BLaER1 treated with 17β-estradiol and CSF1 and Interleukin-3, amounts not matched to agents 10 nM and 100 nM (cell line): ENCODE results near the gene FAM124A.
"Not testable (repeated sequence)": the region's sequence is repeated elsewhere in the genome, so short reads cannot be mapped to it uniquely, and the experiment has no call there.

Experiments
- H3K27ac ChIP-seq, 11 experiments: shearing (Covaris generic); formaldehyde crosslinking; 2 replicates each; pipeline ENCODE4 v1.8.1; 2022
- H3K27me3 ChIP-seq, 11 experiments: shearing (Covaris generic); formaldehyde crosslinking; 2 replicates each; pipeline ENCODE4 v1.8.1; 2022
- H3K36me3 ChIP-seq, 11 experiments: shearing (Covaris generic); formaldehyde crosslinking; 2 replicates each; pipeline ENCODE4 v1.8.1; 2022
- H3K4me1 ChIP-seq, 10 experiments: shearing (Covaris generic); formaldehyde crosslinking; 2 replicates each; pipeline ENCODE4 v1.8.1; 2022
- H3K4me2 ChIP-seq, 11 experiments: shearing (Covaris generic); formaldehyde crosslinking; 2 replicates each; pipeline ENCODE4 v1.8.1; 2022
- H3K4me3 ChIP-seq, 10 experiments: shearing (Covaris generic); formaldehyde crosslinking; 2 replicates each; pipeline ENCODE4 v1.8.1; 2022
- H3K9ac ChIP-seq, 11 experiments: shearing (Covaris generic); formaldehyde crosslinking; 2 replicates each; pipeline ENCODE4 v1.8.1; 2022
- H3K9me3 ChIP-seq, 11 experiments: shearing (Covaris generic); formaldehyde crosslinking; replicated peaks in 1 of 11; 2 replicates each; pipeline ENCODE4 v1.8.1; 2022
- H4K20me1 ChIP-seq, 11 experiments: shearing (Covaris generic); formaldehyde crosslinking; 2 replicates each; pipeline ENCODE4 v1.8.1; 2022
- Cebpa-rat ChIP-seq, 11 experiments: shearing (Covaris generic); IDR thresholded peaks; 2 replicates each; pipeline ENCODE4 v1.8.1; 2022

FAM124A gene

GRCh38 chr13:51270623-51271415 is 48.6 kb downstream of the FAM124A start:
- H3K36me3 ChIP-seq: no peaks in the 10 kb centered on the region

GRCh38 chr13:51271528-51272085 is 49.4 kb downstream of the FAM124A start:
- no peak overlapping the region for H3K4me3 ChIP-seq
- no peaks in the 10 kb centered on the region for H3K27me3 ChIP-seq
- H3K9ac ChIP-seq: no peak overlapping the region
- TF ChIP-seq Cebpa-rat (IDR thresholded peaks at IDR 0.05): no peak
- H3K4me2 ChIP-seq: no peak overlapping the region
- no peaks in the 10 kb centered on the region; a peak in 1 of 22 replicates for H4K20me1 ChIP-seq
- no peaks in the 10 kb centered on the region for H3K4me1 ChIP-seq
- H3K9me3 ChIP-seq: no peaks in the 10 kb centered on the region
- no peaks in the 10 kb centered on the region for H3K36me3 ChIP-seq
- H3K27ac ChIP-seq: no peak overlapping the region

More at GRCh38 chr13:51270623-51271415, 48.6 kb downstream of the FAM124A start:
- no peak overlapping the region for H3K9ac ChIP-seq
- H3K4me3 ChIP-seq: no peak overlapping the region
- no peak overlapping the region for H3K4me2 ChIP-seq
- no peak overlapping the region for H3K27ac ChIP-seq
- no peaks in the 10 kb centered on the region for H3K9me3 ChIP-seq
- H3K27me3 ChIP-seq: no peaks in the 10 kb centered on the region
- H3K4me1 ChIP-seq: no peaks in the 10 kb centered on the region
- TF ChIP-seq Cebpa-rat (IDR thresholded peaks at IDR 0.05): no peak
- no peaks in the 10 kb centered on the region; a peak in 1 of 22 replicates for H4K20me1 ChIP-seq

- Histone ChIP-seq H3K27me3 (no peaks in the 10 kb centered on the region), H3K9ac (no peak overlapping the region), H3K27ac (no peak overlapping the region), H3K4me2 (no peak overlapping the region), H3K36me3 (no peaks in the 10 kb centered on the region), H3K4me1 (no peaks in the 10 kb centered on the region), H3K4me3 (no peak overlapping the region), H3K9me3 (no peaks in the 10 kb centered on the region), H4K20me1 (no peaks in the 10 kb centered on the region)
- TF ChIP-seq Cebpa-rat (IDR thresholded peaks at IDR 0.05): no peak
These were observed 52.9 kb downstream of the FAM124A start for GRCh38 chr13:51275101-51275500.

GRCh38 chr13:51276636-51277035 is 54.4 kb downstream of the FAM124A start:
- H3K27me3 ChIP-seq: no peaks in the 10 kb centered on the region
- no peaks in the 10 kb centered on the region for H3K4me1 ChIP-seq
- no peaks in the 10 kb centered on the region for H4K20me1 ChIP-seq
- no peak for TF ChIP-seq Cebpa-rat (IDR thresholded peaks at IDR 0.05)
- H3K36me3 ChIP-seq: no peaks in the 10 kb centered on the region
- H3K9ac ChIP-seq: no peak overlapping the region
- no peak overlapping the region for H3K27ac ChIP-seq
- no peaks in the 10 kb centered on the region for H3K9me3 ChIP-seq
- H3K4me2 ChIP-seq: no peak overlapping the region
- H3K4me3 ChIP-seq: no peak overlapping the region

- no peak overlapping the region for H3K4me3 ChIP-seq
- no peaks in the 10 kb centered on the region for H3K27me3 ChIP-seq
- no peak overlapping the region for H3K4me2 ChIP-seq
- no peak overlapping the region for H3K27ac ChIP-seq
- no peak overlapping the region for H3K9ac ChIP-seq
- H4K20me1 ChIP-seq: no peaks in the 10 kb centered on the region
- no peak for TF ChIP-seq Cebpa-rat (IDR thresholded peaks at IDR 0.05)
- H3K4me1 ChIP-seq: no peaks in the 10 kb centered on the region
- no peaks in the 10 kb centered on the region for H3K9me3 ChIP-seq
- H3K36me3 ChIP-seq: no peaks in the 10 kb centered on the region
These were observed 55.7 kb downstream of the FAM124A start for GRCh38 chr13:51277928-51278327.

GRCh38 chr13:51278426-51279130 is 56.4 kb downstream of the FAM124A start:
- H3K27ac ChIP-seq: no peak overlapping the region
- no peaks in the 10 kb centered on the region for H3K4me1 ChIP-seq
- H3K4me3 ChIP-seq: no peak overlapping the region
- no peaks in the 10 kb centered on the region for H3K9me3 ChIP-seq
- no peak overlapping the region for H3K9ac ChIP-seq
- H3K27me3 ChIP-seq: no peaks in the 10 kb centered on the region
- H3K4me2 ChIP-seq: no peak overlapping the region
- no peaks in the 10 kb centered on the region for H3K36me3 ChIP-seq
- H4K20me1 ChIP-seq: no peaks in the 10 kb centered on the region
- no peak for TF ChIP-seq Cebpa-rat (IDR thresholded peaks at IDR 0.05)

GRCh38 chr13:51280379-51280940 is 58.3 kb downstream of the FAM124A start:
- Histone ChIP-seq H3K9me3 (no peaks in the 10 kb centered on the region), H3K36me3 (no peaks in the 10 kb centered on the region), H3K27ac (no peak overlapping the region), H3K4me1 (no peaks in the 10 kb centered on the region), H3K27me3 (no peaks in the 10 kb centered on the region), H3K9ac (no peak overlapping the region), H4K20me1 (no peaks in the 10 kb centered on the region), H3K4me3 (no peak overlapping the region), H3K4me2 (no peak overlapping the region)
- no peak for TF ChIP-seq Cebpa-rat (IDR thresholded peaks at IDR 0.05)

- Histone ChIP-seq H3K4me2 (no peak overlapping the region), H3K27ac (no peak overlapping the region), H3K9ac (no peak overlapping the region), H3K4me3 (no peak overlapping the region), H3K27me3 (no peaks in the 10 kb centered on the region), H3K4me1 (no peaks in the 10 kb centered on the region), H3K9me3 (no peaks in the 10 kb centered on the region), H3K36me3 (no peaks in the 10 kb centered on the region), H4K20me1 (no peaks in the 10 kb centered on the region)
- TF ChIP-seq Cebpa-rat (IDR thresholded peaks at IDR 0.05): no peak
These were observed 60.1 kb downstream of the FAM124A start for GRCh38 chr13:51282322-51282721.

GRCh38 chr13:51282923-51283322 is 60.7 kb downstream of the FAM124A start:
- H4K20me1 ChIP-seq, H3K27me3 ChIP-seq, H3K9me3 ChIP-seq, H3K4me1 ChIP-seq, H3K9ac ChIP-seq, H3K4me2 ChIP-seq, H3K36me3 ChIP-seq, H3K4me3 ChIP-seq, H3K27ac ChIP-seq: not testable (repeated sequence)
